Hair follicular keratinocyte (primary cell): Measurements from ENCODE around the gene AHSG. TPM values are rescaled to one million over a fixed set of nuclear protein-coding genes. Genes with fewer than 3 reads are reported as not detected.

Source experiments
- total RNA-seq: library from RNA; depleted of rRNA; stranded (reverse); fragments of >200 nt; gene quantifications from 2 replicates; pipeline ENCODE4 v1.2.3, GENCODE V29; 2015

AHSG gene, protein sequence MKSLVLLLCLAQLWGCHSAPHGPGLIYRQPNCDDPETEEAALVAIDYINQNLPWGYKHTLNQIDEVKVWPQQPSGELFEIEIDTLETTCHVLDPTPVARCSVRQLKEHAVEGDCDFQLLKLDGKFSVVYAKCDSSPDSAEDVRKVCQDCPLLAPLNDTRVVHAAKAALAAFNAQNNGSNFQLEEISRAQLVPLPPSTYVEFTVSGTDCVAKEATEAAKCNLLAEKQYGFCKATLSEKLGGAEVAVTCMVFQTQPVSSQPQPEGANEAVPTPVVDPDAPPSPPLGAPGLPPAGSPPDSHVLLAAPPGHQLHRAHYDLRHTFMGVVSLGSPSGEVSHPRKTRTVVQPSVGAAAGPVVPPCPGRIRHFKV
- 0.47 TPM in 1 of 2 replicates, not detected in the other for total RNA-seq

DNA sequence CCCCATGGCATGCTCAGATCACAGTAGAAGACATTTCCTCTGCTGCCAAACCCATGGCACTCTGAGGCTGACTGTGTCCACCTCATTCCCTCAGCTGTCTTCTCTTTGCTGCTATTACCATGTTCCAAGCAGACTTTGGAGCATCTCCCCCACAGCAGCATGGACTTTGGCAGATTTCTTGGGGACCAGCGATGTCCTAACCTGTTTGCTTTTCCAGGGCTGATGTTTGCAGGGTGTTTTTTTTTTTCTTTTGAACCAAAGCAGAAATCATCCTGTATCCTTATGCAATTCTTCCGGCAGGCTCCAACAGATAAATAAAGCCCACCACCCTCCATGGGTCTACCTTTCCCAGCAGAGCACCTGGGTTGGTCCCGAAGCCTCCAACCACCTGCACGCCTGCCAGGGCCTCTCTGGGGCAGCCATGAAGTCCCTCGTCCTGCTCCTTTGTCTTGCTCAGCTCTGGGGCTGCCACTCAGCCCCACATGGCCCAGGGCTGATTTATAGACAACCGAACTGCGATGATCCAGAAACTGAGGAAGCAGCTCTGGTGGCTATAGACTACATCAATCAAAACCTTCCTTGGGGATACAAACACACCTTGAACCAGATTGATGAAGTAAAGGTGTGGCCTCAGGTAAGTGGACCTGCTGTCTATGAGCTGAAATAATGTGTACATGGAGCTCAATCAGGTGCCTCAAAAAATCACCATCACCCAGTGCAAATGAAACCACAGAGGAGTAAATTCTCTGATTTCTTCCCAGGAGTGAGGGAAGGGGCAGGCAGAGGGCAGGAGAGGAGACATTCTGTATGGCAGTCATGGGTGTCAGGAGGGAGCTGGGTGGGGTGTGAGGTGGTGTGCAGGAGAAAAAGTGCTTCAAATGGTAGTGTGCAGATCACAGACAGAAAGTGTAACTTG, at the start of gene AHSG:
Gene AHSG (plus strand): TSS at position 340 of the 916 bp plus-strand sequence. CDS start 82 bp downstream, at position 422.

DNA sequence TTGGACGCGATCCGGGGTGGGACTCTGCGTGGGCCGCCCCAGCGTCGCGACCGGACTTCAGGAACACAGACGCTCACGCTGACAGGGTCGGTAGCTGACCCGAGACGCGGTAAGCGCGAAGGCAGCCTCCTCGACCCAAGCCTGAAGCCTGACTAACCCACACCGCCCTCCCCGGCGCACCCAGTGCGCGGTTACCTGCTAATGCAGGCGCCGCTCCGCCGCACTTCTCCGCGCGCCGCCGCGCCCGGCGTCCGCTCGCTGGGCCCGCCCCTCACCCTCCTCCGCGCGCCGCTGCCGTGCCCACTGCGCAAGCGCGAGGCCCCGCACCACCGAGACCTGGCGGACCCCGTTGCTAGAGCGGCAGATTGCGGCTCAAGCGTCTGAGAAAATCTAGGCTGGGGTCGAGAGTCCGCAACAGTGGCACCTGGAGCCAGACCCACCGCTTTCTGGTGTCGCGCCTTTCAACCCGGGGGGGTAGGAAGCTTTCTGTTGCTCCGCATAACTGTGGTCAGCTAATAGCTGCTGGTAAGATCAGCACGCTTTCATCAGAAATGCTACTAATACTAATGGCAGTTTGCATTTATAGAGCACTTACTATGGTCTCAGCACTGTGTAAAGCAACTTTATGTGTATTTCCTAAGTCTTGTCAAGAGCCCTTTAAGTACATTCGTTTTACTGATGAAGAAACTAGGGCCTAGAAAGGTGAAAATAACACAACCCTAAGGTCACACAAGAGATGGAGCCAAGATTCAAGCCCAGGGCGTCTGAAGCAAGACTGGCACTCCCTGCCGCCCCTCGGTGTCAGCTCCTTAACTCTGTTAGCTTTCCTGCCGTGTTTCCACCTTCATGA, 45.6 kb upstream of the AHSG start, which contains the start of gene TBCCD1:
Gene TBCCD1 (minus strand): TSS at position 268 of the 850 bp plus-strand sequence. CDS start 3,010 bp downstream, outside the sequence.

DNA sequence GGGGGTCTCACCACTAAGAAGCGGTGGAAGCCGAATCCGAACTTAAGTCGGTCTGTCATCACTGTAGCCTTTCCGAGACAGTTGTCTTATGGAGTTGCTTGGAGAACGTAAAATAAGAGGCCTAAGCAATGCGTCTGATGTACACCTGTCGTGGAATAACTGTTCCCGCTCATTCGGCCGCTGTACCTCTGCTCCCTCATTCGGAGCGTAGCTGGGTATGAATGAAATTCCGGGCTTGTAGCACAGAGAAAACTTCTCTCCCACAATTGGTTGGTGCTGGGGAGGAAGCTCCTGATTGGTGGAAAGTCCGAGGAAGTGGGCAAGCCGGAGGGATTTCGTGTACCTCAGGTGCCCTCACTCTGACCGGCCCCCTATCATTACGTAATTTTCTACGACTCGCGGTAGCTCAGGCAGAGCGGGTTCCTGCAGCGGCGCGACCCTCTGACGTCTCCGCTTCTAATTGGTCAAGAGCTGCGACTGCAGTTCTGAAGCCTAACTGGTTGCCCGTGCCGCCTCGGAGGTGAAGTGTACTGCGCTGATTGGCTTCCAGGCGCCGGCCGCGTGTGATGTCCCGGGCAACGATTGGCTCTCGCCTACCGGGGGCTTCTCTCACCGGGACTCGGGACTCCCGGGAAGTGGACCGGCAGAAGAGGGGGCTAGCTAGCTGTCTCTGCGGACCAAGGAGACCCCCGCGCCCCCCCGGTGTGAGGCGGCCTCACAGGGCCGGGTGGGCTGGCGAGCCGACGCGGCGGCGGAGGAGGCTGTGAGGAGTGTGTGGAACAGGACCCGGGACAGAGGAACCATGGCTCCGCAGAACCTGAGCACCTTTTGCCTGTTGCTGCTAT, 42.5 kb upstream of the AHSG start, which contains the start of gene DNAJB11:
Gene DNAJB11 (plus strand): TSS at position 625 of the 845 bp plus-strand sequence. CDS start 178 bp downstream, at position 803.

DNA sequence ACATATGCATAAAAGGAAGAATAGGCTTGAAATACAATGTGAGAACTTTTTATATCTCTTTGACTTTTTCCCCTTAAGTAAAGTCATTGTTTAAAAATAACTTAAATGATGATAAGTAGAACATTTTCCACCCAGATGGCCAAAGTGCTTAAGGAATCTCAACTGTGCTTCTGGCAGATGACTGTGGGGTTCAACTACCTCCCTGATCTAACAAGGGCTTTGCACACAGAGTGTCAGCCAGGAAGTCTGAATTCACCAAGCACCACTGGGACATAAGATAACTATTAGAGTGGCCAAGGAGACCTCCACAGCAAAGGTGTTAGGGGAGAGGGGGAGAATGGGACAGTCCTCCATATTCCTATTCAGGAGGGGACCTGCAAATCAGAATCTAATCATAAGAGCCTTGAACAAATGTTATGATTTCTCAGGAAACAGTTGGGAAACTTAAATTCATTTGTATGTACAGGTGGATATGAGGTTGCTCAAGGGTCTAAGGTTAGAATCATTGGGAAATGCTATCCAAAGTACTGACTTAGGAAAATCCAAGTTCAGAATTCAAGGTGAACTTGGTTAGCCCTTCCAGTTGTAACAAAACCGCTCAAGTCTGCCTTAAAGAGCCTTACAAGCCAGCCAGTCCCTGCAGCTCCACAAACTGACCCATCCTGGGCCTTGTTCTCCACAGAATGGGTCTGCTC, 27.1 kb downstream of the AHSG start, which contains the start of gene FETUB:
Gene FETUB (plus strand): TSS at position 622 of the 695 bp plus-strand sequence. CDS start 62 bp downstream, at position 684.

DNA sequence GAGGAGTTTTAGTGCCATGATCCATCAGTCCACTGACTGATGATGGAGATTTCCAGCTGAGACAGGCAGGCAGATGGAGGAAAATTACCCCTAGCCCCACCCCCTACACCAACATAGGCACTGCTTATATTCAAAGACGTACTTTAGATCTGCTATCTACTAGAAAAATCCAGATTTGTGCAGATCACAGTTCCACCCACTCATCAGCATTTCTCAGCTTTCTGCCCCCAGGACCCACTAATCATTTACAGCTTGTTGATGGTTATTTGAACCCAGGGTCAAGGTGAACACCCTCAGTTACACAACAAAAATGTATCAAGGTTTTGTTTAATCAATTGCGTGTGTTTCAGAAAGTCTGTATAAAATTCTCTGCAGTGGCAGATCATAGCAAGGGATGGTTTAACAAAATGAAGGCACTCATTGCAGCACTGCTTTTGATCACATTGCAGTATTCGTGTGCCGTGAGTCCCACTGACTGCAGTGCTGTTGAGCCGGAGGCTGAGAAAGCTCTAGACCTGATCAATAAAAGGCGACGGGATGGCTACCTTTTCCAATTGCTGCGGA, 52.8 kb downstream of the AHSG start, which contains the start of gene HRG:
Gene HRG (plus strand): TSS at position 390 of the 564 bp plus-strand sequence. CDS start 18 bp downstream, at position 408.

Other genes with a start within 250 kb of the AHSG start
- gene CRYGS, start 68.7 kb upstream of the AHSG start, total RNA-seq, result 0.23 and 0.84 TPM in 2 replicates
- gene TBCCD1, start 45.7 kb upstream of the AHSG start, total RNA-seq, result 10.6 and 12.3 TPM in 2 replicates
- 64.6 and 130 TPM in 2 replicates for gene DNAJB11, start 42.3 kb upstream of the AHSG start, total RNA-seq
- gene FETUB, start 27.3 kb downstream of the AHSG start, total RNA-seq, result not detected in 2 replicates
- 0.11 TPM in 1 of 2 replicates, not detected in the other for gene HRG, start 53.0 kb downstream of the AHSG start, total RNA-seq
- not detected in 2 replicates for gene KNG1, start 104.3 kb downstream of the AHSG start, total RNA-seq
- 175 and 285 TPM in 2 replicates for gene EIF4A2, start 170.5 kb downstream of the AHSG start, total RNA-seq
- gene RFC4, start 193.4 kb downstream of the AHSG start, total RNA-seq, result 37.5 and 73.3 TPM in 2 replicates
- gene ADIPOQ, start 229.7 kb downstream of the AHSG start, total RNA-seq, result not detected in 2 replicates